HG02840 (cell line): ENCODE measurements around the gene BTBD10.
A peak's percentile ranks its signal among the peaks of the same experiment; 100 is the strongest.

ENCODE experiments used
- ATAC-seq: cut with Tn5 transposase; IDR thresholded peaks from one replicate; pipeline ENCODE4 v1.9.1; 2021; ENCODE audit warnings: mild to moderate bottlenecking, moderate library complexity, moderate number of reproducible peaks; ENCODE audit not compliant: unreplicated experiment, low FRiP score

Gene BTBD10

DNA sequence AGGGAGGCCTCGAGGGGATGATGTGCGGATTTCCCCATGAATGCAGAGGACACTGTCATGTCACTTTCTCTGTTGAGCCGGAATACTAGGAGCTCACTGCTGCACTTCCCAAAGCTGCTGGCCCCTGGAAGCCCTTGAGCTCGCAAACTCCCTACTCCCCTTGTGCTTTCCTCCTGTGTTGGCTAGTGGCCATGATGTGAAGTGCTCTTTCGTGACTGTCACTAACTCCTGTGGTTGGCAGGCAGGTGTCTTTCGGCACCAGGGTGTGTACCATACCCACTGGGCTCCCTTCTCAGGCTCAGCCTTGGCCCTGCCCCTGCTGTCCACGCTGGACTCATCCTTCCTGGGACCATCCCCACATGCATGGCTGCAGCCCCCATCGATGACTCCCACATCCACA lies 86.2 kb downstream of the BTBD10 start:
- ATAC-seq: no peak

- ATAC-seq: no peak
Measured at GRCh38 chr11:13376402-13376801, 86.6 kb downstream of the BTBD10 start.

- ATAC-seq: no peak
Measured at GRCh38 chr11:13375798-13376197, 87.2 kb downstream of the BTBD10 start.

DNA sequence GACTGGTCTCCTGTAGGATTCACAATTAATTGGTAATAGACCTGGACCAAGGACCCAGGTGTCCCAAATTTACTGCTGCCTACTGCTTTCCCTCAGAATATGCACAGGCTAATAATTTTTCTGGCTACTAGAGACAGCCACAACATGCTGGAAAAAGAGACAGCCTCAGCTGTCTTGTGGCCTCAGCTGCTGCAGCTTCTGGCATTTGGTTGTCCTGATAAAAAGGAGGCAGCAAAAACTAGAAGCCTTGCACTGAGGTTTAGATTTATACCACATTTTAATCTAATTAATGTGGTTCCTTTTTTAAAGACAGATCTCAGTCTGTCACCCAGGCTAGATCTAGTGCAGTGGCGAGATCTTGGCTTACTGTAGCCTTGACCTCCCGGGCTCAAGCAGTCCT lies 89.8 kb downstream of the BTBD10 start:
- ATAC-seq: no peak

GRCh38 chr11:13368041-13368446 lies 95.0 kb downstream of the BTBD10 start:
- ATAC-seq: no peak

DNA sequence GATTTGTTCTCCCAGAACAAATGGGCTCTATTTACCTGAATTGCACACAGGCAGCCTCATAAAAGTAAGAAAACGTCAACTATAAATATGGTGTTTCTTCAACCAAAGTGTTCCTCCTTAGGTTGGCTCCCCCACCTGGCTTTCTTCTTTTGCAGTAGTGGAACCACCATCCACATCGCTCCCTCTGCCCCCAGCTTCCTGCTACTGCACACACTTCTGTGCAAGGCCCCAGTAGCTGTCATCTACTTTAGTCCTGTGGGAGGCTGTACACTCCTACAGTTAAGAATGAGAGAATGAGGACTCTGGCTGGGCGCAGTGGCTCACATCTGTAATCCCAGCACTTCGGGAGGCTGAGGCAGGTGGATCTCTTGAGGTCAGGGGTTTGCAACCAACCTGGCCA lies 95.9 kb downstream of the BTBD10 start:
- ATAC-seq: no peak

GRCh38 chr11:13366266-13367026 lies 96.6 kb downstream of the BTBD10 start:
- no peak for ATAC-seq

- no peak for ATAC-seq
Measured at GRCh38 chr11:13364388-13364787, 98.6 kb downstream of the BTBD10 start.

DNA sequence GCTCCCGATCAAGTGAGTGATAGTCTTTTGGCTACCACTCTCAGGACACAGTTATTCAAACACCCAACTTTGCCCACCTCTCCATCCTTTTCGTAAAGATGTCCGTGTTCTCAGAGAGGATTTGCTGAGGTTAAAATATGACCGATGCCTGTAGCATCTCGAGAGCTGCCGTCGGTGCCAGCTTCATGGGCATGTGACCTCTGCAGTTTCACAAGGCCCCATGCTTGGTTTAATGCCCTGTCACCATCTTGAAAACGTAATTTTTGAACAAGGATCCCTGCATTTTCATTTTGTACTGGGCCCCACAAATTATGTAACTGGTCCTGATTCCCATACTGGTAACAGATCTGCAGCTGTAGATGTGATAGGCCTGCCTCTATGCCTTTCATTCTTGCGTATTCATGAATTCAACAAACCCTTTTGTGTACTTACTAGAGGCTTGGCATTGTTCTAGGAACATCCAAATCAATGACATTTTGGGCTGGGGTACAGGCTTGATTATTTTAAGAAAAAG lies 100.4 kb downstream of the BTBD10 start:
- no peak for ATAC-seq

GRCh38 chr11:13358596-13359270 lies 104.3 kb downstream of the BTBD10 start:
- no peak for ATAC-seq

- no peak for ATAC-seq
Measured at GRCh38 chr11:13357232-13357631, 105.8 kb downstream of the BTBD10 start.

DNA sequence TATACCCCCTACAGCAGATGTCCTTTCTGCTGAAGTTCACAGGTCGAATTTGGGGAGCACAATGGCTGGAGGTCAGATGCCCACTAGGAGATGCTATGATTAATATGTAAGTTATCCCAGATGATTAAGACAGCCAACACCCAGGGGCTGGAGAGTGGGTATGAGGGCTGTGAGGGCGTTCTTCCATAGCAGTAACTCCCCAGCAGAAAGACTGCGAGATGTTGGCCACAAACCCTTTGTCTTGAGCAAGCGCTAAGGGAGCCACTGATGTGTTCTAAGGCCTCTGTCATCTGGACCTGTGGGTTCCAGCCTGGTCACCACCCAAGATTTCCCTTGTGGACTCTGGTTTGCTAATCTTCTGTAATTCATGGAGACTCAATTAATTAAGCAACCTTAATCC lies 107.8 kb downstream of the BTBD10 start:
- no peak for ATAC-seq

- ATAC-seq: no peak
Measured at GRCh38 chr11:13354335-13354734, 108.7 kb downstream of the BTBD10 start.

DNA sequence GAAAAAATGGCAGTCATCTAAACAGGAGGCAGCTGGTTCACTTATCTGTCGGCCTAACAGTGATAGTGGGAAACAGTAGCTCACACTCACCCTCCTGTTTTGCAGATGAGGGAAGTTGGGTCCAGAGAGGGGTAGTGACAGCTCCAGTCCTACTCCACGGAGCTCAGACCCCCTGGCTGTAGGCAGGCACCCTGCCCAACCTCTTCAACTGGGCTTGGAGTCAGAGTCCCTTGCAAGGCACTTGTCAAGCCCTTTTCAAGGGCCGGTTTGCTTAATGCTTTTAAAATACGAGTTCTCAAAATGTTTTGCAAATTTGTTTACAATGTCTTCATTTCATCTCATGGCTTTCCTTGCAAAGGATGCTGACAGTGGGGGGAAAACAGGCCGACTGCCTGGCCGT lies 110.3 kb downstream of the BTBD10 start:
- no peak for ATAC-seq

DNA sequence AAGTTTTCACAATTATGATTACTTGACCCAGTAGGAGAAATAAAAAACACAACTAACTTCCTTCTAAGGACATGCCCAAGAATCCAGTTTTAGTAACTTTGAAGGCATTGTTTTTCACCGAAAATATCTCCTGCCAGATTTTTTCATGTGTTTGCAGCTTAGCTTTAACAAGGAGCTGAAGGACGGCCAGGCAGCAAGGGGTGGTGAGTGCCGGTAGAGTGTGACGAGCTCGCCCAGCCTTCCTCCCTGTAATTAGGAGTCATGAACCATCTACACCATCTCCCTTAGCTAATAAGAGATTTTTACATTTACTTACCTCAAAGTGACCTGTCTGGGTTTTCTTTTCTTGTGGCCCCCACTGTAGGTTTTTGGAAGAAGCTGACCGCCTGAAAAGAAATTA lies 113.4 kb downstream of the BTBD10 start:
- ATAC-seq: no peak

DNA sequence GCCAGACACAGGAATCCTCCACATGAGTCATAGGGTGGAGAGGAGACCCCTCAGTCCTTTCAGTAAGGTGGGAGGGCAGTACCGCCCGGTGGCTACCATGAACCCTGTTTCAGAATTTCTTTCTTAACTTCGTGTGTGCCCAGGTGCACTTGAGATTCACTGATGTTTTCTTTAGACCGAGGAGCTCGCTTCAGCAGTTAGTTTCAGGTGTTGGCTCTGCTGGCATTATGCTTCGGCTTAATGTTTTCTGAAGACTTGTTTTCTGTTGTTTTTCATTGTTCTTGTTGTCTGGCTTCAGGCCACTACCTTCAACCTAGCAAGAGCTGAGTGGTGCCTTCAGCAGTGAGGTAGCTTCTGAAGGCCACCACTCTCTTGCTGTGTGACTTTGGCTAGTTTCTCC lies 114.0 kb downstream of the BTBD10 start:
- no peak for ATAC-seq

- no peak for ATAC-seq
Measured at GRCh38 chr11:13348305-13348704, 114.7 kb downstream of the BTBD10 start.

DNA sequence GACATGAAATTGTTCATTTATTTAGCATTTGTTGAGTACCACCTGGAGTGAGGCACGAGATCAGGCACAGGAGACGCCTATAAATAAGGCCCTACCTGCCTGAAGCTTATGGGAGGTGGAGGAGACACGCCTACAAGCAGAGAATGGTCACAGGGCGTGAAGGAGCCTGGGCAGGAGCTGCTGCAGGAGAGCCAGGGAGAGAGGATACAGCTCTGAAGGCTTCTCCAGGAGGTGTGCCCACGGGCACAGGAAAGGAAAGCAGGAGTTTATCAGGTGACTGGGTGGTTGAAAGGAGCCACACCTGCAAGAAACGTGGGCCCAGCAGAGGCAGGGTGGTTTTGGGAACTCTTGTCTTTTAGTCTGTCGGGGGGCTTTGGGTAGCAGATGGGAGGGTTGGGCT lies 115.1 kb downstream of the BTBD10 start:
- no peak for ATAC-seq

GRCh38 chr11:13346470-13346869 lies 116.6 kb downstream of the BTBD10 start:
- ATAC-seq: no peak

- no peak for ATAC-seq
Measured at GRCh38 chr11:13344818-13345217, 118.2 kb downstream of the BTBD10 start.

GRCh38 chr11:13343931-13344717 lies 118.9 kb downstream of the BTBD10 start:
- peak; percentile 53 for ATAC-seq
